KOPT-K1 (cell line): ENCODE measurements around the gene SLC4A1AP.

Experiments
- H3K27ac ChIP-seq: fragments of 200-600 bp; sonication (generic); 2 replicates; pipeline ENCODE4 v1.5.1; 2016; ENCODE audit warnings: antibody characterized with exemption, mild to moderate bottlenecking, low read depth, low read length; ENCODE audit not compliant: poor library complexity, severe bottlenecking
- H3K36me3 ChIP-seq: fragments of 200-600 bp; sonication (generic); 2 replicates; pipeline ENCODE4 v1.5.1; 2017; ENCODE audit warnings: antibody characterized with exemption, mild to moderate bottlenecking, low read length, moderate library complexity; ENCODE audit not compliant: insufficient read depth
- H3K9me3 ChIP-seq: fragments of 200-600 bp; sonication (generic); 2 replicates; pipeline ENCODE4 v1.5.1; 2017; ENCODE audit warnings: antibody characterized with exemption, low read length, mild to moderate bottlenecking; ENCODE audit not compliant: insufficient read depth, poor library complexity, severe bottlenecking

SLC4A1AP gene

GRCh38 chr2:27730980-27731691, 67.4 kb downstream of the SLC4A1AP start:
- no peak overlapping the region for H3K27ac ChIP-seq
- no peaks in the 10 kb centered on the region for H3K9me3 ChIP-seq
- no peaks in the 10 kb centered on the region for H3K36me3 ChIP-seq

- Histone ChIP-seq H3K27ac (no peak overlapping the region), H3K9me3 (no peaks in the 10 kb centered on the region), H3K36me3 (no peaks in the 10 kb centered on the region)
Measured at GRCh38 chr2:27734305-27734704, 70.6 kb downstream of the SLC4A1AP start.

- Histone ChIP-seq H3K27ac (no peak overlapping the region), H3K36me3 (no peaks in the 10 kb centered on the region), H3K9me3 (no peaks in the 10 kb centered on the region)
Measured at GRCh38 chr2:27735263-27735904, 71.7 kb downstream of the SLC4A1AP start.

GRCh38 chr2:27736031-27736889, 72.6 kb downstream of the SLC4A1AP start:
- H3K9me3 ChIP-seq: no peaks in the 10 kb centered on the region
- no peaks in the 10 kb centered on the region for H3K36me3 ChIP-seq
- H3K27ac ChIP-seq: no peak overlapping the region

GRCh38 chr2:27736890-27737204, 73.2 kb downstream of the SLC4A1AP start:
- Histone ChIP-seq H3K9me3 (no peaks in the 10 kb centered on the region), H3K36me3 (no peaks in the 10 kb centered on the region), H3K27ac (no peak overlapping the region)

GRCh38 chr2:27737676-27738348, 74.1 kb downstream of the SLC4A1AP start:
- Histone ChIP-seq H3K9me3 (no peaks in the 10 kb centered on the region), H3K27ac (no peak overlapping the region), H3K36me3 (no peaks in the 10 kb centered on the region)

- H3K27ac ChIP-seq: no peak overlapping the region
- no peaks in the 10 kb centered on the region for H3K36me3 ChIP-seq
- no peaks in the 10 kb centered on the region for H3K9me3 ChIP-seq
Measured at GRCh38 chr2:27738349-27739057, 74.8 kb downstream of the SLC4A1AP start.

GRCh38 chr2:27739058-27739373, 75.3 kb downstream of the SLC4A1AP start:
- Histone ChIP-seq H3K36me3 (no peaks in the 10 kb centered on the region), H3K9me3 (no peaks in the 10 kb centered on the region), H3K27ac (no peak overlapping the region)

- Histone ChIP-seq H3K9me3 (no peaks in the 10 kb centered on the region), H3K36me3 (no peaks in the 10 kb centered on the region), H3K27ac (no peak overlapping the region)
Measured at GRCh38 chr2:27741673-27742072, 78.0 kb downstream of the SLC4A1AP start.

GRCh38 chr2:27742571-27742970, 78.9 kb downstream of the SLC4A1AP start:
- no peaks in the 10 kb centered on the region for H3K36me3 ChIP-seq
- no peaks in the 10 kb centered on the region for H3K9me3 ChIP-seq
- H3K27ac ChIP-seq: no peak overlapping the region
